ENCODE data around the gene SLC38A1.
"Not testable (repeated sequence)": the region's sequence is repeated elsewhere in the genome, so short reads cannot be mapped to it uniquely, and the experiment has no call there.

Gene SLC38A1

DNA sequence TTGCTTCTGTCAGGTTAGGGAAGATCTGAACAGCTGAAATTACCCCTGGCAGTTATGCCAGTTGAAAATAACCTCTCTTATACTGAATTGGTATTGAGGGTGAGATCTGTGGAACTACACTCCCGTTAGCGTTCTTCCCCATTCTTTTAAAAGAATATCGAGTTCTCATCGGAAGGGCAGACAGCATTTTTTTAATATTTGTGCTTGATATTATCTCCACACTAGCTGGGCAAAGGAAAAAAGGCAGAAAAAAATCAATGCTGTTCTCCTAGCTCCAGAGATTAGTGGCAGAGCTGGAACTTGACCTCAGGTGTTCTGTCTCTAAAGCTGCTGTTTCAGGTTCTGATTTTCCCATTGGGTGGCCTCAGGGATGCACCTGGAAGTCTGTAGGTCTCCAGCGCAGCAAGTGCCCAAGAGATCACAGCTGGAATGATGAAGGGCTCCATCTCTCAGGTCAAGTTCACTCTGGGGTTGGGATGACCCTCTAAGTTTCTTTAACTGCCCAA is 67.5 kb downstream of the SLC38A1 start:
- DNase-seq, result no peak

DNA sequence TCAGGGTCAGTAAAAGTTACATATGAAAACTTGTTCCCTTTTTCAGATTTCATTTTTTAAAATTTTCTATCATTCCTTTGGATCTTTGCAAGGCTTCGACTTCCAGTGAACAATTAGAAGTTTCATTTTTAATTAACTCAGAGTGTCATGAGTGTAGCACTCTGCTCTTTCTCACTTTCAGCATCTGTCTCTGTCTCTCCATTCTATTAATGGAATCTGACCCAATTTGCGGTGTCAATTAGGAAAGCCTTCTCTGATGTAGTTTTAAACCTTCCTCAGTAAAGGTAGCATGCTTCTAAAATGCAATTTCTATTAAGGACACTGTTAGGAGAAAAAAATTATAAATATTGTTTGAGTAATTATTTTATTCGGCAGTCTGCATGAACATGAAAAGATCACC is 68.3 kb downstream of the SLC38A1 start:
- no peak for DNase-seq

- DNase-seq, result no peak
Observed at GRCh38 chr12:46198913-46199312, 69.9 kb downstream of the SLC38A1 start.

GRCh38 chr12:46197883-46198282 is 71.0 kb downstream of the SLC38A1 start:
- DNase-seq, result no peak

- not testable (repeated sequence) for DNase-seq
Observed at GRCh38 chr12:46190533-46190932, 78.3 kb downstream of the SLC38A1 start.

- no peak for DNase-seq
Observed at GRCh38 chr12:46188170-46188569, 80.7 kb downstream of the SLC38A1 start.

GRCh38 chr12:46187023-46187422 is 81.8 kb downstream of the SLC38A1 start:
- DNase-seq, result no peak

GRCh38 chr12:46186088-46186487 is 82.8 kb downstream of the SLC38A1 start:
- no peak for DNase-seq

- DNase-seq, result no peak
Observed at GRCh38 chr12:46185686-46186085, 83.2 kb downstream of the SLC38A1 start.

- no peak for DNase-seq
Observed at GRCh38 chr12:46184798-46185595, 83.8 kb downstream of the SLC38A1 start.

DNA sequence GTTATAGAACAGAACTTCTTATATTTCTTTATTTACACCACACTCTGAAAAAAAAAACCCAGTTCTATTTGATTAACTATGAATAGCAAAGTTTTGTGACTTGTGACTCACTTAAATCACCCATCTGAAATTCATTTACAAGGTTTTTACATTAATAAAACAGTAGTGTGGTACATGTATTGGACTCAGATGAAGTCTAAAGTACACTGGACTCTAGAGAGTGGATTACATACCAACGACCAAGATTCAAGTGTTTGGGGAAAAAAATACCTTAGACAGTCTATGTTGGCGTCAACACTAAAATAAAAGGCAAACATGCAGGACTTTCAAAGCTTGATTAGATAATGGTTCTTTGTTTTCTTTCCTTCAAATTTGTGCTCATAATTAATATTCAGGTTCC is 85.7 kb downstream of the SLC38A1 start:
- DNase-seq, result no peak

- no peak for DNase-seq
Observed at GRCh38 chr12:46181465-46181864, 87.4 kb downstream of the SLC38A1 start.

- DNase-seq, result no peak
Observed at GRCh38 chr12:46179693-46180452, 89.0 kb downstream of the SLC38A1 start.

GRCh38 chr12:46177837-46178608 is 90.8 kb downstream of the SLC38A1 start:
- no peak for DNase-seq

DNA sequence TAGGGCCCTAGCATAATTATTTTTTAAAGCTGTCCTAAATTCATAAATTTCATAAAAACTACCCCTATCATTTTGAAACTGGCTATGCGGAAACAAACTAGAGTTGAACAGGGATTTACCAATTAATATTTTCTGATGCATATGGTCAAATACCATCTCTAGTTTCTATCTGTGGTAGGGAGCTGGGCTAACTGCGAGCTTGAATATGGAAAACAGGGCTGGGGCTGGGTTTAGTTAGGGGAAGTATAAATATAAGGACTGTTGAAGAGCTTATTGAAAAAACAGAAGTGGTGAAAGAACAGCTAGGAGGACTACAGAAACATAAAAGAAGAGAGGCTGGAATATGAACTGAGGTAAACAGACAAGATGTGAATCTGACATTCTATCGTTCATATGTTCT is 91.8 kb downstream of the SLC38A1 start:
- no peak for DNase-seq

- DNase-seq, result no peak
Observed at GRCh38 chr12:46174919-46175318, 93.9 kb downstream of the SLC38A1 start.

DNA sequence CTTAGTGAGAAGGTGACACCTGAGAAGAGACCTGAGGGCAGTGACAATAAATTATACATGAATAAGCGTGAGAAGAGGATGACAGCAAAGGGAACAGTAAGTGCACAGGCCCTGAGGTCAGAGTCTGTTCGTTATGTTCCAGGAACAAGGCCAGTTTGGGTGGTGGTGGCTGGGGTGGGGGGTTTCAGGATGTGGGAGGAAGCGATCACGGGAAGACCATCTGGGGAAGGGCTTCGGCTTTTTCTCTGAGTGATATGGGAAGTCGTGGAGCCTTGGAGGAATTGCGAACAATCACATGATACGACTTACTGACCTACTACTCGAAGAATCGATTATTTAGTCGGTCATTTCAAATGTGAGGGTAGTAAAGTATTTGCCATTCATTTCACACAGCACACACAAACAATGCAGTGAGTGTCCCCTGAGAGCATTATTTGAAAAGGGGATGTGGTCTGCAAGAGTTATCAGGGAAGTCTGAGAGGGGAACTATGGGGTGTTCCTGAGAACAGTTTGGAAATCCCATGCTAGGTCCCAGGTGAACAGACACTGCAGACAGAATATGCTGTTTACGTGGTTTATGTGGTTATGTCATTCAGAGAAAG is 94.7 kb downstream of the SLC38A1 start:
- DNase-seq, result no peak

DNA sequence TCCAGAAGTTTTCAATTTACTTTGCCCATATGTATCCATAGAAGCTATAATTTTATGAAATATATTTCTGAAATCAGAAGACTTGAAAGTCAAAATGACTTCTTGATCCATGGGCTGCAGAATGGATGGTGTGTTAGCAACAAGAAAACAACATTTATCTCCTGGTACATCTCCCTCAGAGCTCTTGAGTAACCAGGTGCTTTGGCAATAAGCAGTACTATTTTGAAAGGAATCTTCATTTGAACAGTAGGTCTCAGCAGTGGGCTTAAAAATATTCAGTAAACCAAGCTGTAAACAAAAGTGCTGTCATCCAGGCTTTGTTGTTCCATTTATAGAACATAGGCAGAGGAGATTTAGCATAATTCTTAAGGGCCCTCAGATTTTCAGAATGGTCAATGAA is 100.4 kb downstream of the SLC38A1 start:
- no peak for DNase-seq

DNA sequence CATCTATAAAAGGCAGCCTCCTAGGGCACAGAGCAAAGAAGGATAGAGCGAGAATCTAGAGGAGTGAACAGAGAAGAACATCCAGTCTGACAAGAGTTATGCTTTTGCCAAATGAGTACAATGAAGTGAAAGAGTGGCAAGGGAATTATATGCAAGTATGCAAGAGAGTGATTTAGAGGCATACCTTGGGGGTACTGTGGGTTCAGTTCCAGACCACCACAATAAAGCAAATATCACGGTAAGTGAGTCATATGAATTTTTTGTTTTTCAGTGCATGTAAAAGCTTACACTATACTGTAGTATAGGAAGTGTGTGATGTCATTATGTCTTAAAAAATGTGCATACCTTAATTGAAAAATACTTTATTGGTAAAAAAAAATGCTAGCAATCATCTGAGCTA is 101.4 kb downstream of the SLC38A1 start:
- no peak for DNase-seq

DNA sequence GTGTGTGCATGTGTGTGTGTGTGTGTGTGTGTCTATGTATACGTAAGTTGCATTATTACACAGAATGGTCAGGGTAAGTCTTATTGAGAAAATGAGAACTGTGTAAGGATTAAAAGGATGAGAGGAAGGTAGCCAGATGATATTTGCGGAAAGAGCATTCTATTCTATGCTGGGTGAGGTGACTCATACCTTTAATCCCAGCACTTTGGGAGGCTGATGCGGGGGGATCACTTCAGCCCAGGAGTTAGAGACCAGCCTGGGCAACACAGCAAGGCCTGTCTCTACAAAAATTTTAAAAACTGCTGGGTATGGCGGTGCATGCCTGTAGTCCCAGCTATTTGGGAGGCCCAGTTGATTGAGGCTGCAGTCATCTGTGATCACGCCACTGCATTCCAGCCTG is 103.7 kb downstream of the SLC38A1 start:
- DNase-seq, result no peak

- no peak for DNase-seq
Observed at GRCh38 chr12:46164186-46164761, 104.6 kb downstream of the SLC38A1 start.

GRCh38 chr12:46162549-46163076 is 106.2 kb downstream of the SLC38A1 start:
- not testable (repeated sequence) for DNase-seq
